Activated CD4-positive, alpha-beta T cell treated with anti-CD3 and anti-CD28 coated beads, Interleukin-2, amount 50 U/mL, for 1 hour (primary cell): ENCODE measurements around the gene SKIDA1.
A peak's percentile ranks its signal among the peaks of the same experiment; 100 is the strongest.

Source experiments
- DNase-seq: peaks from one replicate; pipeline ENCODE4 v3.0.0-alpha.2; 2020

SKIDA1 gene

DNA sequence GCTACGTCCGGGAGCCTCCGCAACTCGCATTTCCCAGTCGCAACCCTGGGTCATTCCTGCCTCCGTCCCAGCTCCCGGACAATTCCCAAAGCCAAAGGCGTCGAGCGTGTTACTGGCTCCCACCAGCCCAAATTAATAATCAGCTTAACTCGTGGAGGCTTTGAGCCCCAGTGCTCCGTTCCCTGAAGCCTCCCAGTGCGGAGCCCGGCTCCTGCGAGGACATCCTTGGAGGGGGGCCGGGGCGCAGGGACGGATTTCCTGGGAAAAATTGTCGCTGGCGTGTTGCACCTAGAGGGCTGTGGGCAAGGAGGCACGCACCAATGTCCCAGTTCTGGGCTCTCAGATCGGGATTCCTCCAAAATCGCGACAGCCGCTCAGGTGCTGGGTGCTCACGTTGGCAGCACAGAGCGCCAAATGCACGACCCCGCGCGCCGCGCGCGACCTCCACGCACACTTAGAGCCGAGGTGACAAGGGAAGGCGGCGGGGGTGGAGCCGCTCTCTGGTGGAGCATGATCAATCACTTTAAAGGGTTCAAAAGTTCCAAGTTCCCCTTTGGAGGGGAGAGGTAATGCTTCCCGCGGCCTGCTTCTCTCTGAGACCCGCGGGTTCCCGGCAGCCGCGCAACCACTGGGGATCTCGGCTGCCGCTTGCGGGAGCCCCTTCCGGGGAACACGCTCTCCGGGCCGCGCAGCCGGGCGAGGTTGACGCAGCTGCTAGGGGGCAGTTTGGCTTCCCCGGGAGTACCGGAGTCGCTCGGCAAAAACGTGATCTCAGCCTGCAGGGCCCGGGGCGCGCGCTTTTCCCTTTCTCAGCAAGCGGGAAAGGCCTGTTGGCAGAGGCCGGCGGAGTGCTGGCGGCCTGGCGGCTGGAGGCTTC is 25.5 kb downstream of the SKIDA1 start:
- DNase-seq, result no peak

DNA sequence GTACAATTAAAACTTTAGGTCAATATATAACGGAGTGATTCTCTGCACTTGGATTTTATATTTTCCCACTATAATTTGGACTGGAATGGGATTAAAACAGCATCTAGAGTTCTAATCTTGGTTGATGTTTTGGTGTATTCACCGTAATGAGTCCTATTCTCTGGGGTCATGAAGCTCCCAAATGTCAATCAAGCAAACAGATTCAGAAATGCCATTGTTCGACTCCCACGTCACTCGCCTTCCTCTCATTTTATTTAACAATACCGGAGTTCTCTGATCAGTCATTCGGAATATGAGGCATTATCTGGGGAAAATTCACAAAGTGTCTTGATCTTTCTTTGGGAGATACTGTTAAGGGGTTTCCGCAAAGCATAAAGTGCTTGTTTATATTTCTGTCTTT is 26.5 kb downstream of the SKIDA1 start:
- DNase-seq, result no peak

DNA sequence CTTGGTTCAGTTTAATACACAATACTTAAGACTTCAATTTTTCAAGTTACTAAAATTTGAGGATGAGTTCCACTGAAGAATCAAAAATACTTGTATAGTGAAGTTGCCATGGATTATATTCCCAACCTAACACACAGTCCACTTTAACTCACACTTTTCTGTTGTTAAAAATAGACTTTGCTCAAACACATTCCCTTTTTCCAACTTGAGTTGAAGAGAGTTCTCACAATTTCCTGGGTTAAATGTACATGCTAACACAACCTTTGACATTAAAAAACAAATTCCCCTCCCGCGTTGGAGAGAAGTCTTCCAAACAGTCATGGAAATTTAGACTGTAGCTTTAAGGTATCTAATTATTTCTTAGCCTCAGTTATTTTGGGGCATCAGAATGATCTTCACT is 27.1 kb downstream of the SKIDA1 start:
- DNase-seq, result no peak

DNA sequence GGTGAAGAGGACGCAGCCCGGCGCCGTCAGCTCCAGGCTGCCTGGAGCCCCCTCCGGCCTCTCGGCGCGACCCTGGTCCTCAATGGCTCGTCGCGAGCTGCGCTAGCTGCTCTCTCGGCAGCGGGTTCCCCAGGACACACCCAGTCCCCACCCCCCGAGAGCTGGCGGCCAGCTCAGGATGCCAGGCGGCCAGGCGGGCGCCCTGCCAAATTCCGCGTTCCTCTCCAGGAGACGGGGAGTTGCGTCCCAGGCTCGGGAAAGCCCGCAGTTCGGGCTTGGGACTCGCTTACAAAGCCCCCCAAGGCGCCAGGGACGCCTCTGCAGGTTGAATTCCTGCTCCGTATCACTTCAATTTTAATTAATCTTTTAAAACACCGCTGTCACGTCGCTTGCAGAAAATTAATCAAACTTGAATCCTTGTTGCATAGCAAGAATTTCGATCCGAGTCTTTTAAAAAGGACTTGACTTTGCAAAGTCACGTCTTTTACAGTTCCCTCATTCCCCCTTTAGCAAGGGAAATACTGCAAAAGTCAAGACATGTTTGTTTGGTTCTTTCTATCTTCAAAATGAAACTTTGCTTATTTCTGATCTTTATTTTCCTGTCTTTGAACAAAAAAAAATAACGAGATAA is 28.2 kb downstream of the SKIDA1 start:
- DNase-seq, result no peak

DNA sequence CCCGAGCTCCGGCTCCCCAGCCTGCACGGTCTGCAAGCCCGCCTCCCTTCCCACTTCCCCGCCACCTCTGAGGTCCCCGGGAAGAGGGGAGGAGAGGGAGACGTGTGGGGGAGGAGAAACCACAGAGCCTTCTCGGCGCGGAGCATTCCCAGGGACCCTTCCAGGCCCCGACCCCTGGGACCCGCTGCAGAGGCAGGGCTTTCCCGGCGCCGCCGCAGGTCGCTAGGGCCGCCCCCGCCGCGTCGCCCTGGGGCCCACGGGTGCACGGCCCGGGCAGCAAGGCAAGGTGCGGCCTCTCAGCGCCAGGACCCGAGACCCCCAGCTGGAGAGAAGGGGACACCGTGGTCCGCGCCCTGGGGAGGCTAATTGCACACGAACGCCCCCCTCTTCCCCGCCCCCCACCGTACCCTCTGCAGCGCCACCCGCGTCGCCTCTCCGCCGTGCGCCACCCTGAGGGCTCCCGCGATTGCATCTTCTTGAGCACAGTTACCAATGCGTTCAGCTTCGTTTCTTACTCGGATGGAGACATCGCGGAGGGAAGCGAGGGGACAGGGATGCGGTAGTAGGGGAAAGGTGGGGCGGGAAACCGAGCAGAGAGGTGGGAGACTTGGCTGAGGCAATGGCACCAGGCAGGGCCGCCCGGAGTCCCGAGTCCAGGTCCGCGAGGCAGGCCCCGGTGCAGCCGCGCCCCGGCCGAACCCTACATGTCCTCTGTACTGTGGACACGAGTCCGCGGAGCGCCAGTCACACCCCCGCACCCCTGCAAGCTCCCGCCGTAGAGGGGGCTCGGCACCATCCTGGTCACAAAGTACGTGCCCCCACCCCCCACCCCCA is 28.9 kb downstream of the SKIDA1 start:
- peak; percentile 59 for DNase-seq

DNA sequence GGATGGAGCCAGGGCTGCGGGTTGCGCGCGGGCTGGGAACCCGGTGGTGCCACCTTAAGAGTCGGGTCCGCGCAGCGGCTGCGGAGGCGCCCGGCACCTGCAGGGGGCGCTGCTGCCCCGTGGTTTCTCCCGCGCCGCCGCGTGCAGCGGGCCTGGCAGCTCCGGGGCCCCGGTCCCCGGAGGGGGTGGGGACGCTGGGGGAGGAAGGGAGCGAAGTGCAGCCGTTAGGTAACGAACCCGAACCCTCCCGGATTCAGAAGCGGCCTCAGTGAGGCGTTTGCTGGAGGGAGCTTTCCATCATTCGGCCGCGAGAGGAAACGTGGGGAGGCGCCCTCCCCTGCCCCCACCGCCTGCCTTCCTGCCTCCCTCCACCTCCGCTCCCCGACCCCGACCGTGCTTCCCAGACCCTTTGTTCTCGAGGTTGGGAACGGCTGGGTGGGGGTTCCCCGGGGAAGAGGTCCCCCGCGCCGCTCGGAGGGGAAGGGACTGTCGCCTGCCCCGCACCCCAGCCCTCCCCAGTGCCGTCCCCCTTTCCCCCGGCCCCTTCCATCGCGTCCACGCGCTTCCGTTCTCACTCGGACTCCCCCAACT is 29.6 kb downstream of the SKIDA1 start:
- DNase-seq, result peak; percentile 86

DNA sequence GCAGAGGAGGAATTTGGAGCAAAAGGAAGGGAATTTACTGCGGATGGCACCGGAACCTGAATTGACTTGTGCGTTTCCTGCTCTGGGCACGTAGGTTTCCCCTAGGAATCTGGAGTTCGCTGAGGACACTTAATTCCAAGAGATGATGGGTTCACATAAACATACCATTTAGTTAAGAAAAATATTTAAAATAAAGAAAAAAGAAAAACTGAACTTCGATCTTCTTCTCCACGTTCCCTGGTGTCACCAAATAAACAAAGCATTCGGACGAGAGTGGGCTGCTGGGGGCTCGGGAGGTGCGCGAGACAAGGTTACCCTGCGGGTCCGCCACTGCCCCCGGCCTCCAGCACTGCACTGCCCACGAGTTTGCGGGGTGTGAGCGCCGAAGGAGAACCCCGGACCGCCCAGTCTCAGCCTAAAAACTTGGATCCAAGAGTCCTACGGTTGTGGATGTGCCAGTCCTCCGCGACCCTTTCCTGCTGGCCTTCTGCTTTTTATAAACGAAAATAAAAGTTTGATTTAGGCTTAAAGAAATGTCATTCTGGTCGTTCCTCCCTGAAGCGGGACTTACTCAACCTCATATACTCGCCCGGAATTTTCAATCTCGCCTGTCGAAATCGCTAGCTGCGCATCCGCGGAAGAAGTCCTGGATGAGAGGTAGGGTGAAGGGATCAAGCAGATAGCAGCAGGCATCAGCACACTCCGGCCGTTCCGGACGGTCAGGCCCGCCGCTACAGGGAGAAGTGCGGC is 30.3 kb downstream of the SKIDA1 start:
- no peak for DNase-seq

DNA sequence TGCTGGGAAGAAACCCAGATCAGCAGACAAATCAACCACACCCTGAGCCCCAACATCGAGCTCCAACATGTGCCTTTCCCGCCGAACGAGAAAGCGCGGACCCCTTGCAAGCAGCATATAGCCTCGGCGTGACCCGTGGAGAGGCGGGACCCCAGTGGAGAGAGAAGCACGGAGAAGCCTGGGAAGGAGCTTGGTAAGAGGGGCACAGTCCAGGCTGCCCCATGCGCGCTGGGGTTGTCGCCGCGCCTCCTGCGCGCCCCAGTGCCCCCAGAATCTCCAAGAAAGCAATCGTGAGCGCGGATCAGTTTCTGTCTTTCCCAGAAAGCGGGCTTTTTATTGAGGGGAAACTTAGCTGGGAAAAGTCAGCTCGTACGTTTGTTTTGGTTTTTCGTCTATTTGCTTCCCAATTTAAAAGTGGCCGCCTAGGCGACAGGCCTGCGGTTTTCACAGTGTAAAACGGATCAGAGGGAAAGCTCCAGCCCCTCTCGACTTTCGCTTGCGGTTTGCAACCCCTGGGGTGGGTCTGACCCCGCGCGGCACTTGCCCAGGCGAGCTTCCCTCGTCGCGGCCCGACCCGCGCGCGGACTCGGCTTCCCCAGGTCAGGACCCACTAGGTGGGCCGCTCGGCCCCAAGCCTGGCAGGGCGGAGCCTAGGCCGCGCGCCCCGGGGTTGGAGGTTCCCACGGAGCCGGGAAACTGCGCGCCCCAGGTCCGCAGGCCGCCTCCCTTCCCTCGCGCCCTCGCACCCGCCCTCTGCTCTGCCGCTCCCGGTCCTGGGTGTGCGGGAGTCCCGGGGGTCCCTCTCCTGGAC is 31.1 kb downstream of the SKIDA1 start:
- no peak for DNase-seq

DNA sequence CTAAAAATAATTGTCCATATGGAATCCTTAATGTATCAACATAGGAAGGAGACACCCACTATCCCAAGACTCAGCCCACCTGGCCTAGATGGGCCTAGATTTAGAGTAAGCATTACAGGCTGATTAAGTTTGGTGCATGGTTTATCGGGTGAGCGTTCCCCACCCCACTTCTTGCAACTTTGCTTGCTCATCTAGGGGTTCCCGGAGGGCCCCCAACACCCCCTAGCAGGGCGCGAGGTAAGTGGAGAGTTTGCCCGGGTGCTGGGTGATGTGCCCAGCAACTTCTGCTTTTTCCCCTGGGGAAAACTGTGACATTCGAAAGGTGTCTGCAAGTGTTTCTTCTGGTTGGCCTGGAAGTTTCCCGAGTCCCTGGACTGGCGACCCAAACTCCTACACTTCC is 31.7 kb downstream of the SKIDA1 start:
- DNase-seq, result no peak

DNA sequence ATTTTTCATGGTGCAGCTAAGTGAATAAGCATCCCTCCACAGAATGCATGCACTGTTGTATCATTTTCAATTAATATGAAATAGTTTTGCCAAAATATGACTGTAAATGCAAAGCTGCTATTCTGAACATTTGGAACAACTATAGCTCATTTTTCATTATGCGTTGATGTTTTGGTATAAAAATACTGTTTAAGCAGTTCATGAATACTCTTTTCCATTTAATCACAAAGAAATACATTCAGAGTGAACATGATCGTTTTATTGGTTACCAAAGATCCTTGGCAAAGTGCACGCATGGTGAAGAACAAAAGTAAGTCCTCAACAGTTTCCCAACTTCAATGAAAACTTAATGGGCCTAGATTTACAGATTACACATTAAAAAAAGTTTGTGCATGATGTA is 33.1 kb downstream of the SKIDA1 start:
- DNase-seq, result no peak

DNA sequence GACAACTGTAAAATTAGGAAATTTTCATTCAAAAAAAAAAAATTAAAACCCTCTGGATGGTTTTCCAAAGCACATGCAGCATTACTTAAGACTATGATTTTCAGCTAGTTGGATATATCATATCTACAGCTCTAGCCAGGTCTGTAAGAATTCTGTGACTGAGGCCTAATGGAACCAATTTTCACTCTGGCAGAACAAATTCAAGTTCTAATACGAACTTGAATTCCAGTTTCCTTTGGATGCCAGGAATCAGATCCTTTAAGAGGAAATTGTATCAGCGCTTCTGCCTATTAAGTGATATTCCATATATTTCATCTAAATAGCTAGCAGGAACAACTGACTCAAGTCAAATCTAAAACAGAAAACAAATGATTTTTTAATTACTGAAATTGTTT is 34.8 kb downstream of the SKIDA1 start:
- DNase-seq, result no peak

DNA sequence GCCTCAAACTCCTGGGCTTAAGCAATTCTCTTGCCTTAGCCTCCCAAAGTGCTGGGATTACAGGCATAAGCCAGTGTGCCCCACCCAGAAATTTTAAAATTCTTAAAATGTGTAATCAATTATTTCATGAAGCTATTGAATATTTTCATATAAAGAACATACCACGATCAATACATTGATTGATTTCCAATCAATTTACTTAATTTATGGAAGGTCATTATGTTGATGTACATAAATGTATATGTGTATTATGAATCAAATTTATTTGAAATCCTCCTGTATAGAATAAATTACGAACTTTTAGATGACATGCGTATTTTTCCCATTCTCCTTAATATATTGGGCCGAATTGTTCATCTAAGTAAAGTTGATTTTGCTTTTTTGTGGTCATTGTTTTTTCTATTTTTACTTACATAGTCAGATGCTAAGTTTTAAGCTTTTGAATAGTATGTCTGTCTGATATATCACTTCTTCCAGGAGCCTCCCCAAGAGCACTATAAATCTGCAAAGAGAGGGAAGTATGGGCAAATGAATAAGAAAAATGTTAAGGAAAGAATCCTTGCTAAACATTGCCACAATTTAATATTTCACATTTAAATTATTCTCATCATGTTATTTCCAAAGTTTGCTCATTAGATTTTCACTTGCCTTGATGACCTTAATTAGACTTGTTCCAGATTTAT is 35.3 kb downstream of the SKIDA1 start:
- DNase-seq, result no peak

DNA sequence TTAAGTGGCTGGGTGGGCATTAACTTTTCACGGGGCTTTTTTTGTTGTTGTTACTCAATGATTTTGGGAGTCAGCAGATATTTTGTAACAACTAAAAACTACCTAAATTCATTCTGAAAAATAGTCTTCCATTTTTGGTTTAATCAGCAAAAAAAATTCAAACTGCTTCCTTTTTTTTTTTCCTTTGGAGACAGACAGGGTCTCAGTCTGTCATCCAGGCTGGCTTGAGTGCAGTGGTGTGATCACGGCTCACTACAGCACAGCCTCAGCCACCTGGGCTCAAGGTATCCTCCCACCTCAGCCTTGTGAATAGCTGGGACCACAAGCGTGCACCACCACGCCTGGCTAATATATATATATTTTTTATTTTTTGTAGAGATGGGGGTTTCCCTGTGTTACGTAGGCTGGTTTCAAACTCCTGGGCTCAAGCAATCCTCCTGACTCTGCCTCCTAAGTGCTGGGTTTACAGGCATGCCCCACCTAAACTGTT is 36.5 kb downstream of the SKIDA1 start:
- DNase-seq, result no peak

DNA sequence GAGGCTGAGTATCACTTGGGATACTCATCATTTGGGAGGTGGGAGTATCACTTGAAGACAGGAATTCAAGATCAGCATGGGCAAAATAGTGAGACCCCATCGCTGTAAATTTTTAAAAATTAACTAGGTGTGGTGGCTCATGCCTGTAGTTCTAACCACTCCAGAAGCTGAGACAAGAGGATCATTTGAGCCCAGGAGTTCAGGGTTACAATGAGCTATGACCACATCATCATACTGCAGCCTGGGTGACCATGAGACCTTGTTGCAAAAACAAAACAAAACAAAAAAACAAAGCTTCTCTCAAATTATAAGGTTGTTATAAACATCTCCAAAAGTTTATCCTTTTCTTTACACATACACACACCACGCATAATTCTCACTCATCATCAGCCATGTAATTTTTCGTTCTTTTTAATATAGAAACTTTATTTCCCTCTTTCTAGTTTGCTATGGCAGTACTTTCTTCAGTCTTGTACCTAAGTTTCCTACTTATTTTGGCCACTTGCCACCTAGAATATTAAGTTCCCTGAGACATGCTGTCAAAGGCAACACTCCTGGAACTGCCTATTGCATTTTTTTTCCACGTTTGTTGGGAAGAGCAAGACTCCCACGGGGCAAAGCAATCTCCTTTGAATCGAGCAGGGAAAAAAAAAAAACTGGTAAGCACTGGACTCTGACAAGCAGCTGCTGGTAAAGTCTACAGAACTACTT is 37.1 kb downstream of the SKIDA1 start:
- DNase-seq, result no peak

DNA sequence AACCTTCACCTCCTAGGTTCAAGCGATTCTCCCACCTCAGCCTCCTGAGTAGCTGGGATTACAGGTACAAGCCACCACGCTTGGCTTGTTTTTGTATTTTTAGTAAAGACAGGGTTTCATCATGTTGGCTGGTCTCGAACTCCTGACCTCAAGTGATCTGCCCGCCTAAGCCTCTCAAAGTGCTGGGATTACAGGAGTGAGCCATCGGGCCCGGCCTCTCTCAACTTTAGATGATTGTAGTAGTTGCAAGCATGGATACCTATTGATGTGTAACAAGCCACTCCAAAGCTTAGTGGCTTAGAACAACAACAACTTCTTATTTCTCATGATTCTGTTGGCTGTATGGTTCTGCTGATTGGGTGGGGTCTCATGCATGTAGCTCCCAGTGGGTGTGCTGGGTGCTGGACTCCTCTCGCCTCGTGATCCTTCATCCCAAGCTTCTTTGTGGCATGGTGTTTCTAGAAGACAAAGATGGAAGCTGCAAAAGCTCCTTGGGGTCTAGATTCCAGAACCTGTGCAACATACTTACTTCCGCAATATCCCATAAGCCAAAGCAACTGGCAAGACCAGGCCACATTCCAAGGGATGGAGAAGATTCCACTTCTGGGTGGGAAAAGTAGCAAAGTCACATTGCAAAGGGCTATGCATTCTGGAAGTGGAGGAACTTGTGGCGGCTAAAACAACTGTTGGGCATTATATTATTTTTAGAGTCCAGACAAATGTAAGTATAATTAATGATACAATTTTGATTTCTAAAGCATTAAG is 37.9 kb downstream of the SKIDA1 start:
- no peak for DNase-seq

DNA sequence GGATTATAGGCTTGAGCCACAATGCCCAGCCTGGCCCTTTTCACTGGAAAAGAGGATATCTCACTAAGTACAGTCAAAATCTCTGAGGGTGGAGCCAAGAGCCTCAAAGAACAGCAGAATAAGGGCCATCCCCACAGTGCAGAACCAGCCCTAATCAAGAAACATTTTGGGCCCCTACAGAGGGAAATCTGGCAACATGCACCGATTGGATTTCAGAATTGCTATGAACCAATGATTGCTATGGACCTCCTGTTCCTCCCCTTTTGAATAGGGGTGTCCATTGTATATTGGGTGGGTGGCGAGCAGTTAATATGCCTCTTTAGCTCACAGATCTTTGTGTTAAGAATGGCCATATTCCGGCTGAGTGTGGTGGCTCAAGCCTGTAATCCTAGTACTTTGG is 42.7 kb downstream of the SKIDA1 start:
- DNase-seq, result no peak

DNA sequence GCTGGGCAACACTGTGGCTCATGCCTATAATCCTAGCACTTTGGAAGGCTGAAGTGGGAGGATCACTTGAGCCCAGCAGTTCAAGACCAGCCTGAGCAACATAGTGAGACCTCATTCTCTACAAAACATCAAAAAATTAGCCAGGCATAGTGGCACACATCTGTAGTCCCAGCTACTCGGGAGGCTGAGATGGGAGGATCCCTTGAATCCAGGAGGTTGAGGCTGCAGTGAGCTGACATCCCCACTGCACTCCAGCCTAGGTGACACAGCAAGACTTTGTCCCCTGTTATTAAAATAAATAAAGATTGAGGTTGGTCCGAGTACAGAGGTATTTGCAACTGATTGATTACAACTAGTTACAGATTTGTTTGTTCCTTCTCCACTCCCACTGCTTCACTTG is 44.1 kb downstream of the SKIDA1 start:
- DNase-seq, result no peak

DNA sequence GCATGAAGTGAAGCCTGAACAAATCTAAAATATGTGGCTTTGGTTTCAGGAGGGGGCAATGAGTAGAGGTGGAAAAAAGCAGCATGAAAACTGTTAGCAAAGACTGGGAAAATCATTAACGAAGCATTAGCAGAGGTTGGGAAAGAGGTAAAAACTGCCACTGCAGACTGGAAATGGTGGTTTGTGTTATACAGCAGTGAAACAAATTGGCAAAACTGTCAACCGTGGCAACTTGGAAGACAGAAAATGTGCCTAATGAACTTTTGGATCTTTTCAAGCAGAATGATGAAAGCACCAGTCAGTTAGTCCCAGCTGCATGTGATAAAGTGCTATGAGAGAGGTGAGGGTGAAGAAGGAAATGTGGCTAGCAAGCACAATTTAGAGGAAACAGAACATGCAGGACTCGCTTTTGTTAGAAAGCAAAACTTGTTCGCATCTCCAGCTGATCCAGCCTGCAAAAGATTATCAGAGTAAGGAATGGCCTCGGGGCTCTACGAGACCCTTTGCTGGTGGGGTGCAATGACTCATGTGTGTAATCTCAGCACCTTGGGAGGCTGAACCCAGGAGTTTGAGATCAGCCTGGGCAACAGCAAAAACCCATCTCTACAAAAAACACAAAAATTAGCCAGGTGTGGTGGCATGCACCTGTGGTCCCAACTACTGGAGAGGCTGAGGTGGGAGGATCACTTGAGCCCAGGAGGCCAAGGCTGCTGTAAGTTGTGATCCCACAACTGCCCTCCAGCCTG is 45.7 kb downstream of the SKIDA1 start:
- DNase-seq, result no peak

DNA sequence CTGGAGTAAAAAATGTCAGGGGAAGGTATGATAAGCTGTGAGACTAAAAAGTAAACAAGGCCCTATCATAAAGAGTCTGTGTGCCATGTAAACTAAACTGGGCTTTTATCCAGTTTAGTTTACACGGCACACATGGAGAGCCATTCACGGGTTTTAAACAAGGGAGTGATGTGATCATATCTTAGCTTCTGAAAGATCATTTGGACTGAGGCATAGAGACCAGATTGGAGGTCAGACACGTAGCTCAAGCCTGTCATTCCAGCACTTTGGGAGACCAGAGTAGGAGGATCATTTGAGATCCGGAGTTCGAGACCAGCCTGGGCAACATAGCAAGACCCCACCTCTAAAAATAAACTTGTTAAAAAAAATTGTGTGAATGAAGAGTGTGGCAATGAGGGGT is 50.1 kb downstream of the SKIDA1 start:
- DNase-seq, result no peak
